ENCODE measurements around the gene MAP7.

DNA sequence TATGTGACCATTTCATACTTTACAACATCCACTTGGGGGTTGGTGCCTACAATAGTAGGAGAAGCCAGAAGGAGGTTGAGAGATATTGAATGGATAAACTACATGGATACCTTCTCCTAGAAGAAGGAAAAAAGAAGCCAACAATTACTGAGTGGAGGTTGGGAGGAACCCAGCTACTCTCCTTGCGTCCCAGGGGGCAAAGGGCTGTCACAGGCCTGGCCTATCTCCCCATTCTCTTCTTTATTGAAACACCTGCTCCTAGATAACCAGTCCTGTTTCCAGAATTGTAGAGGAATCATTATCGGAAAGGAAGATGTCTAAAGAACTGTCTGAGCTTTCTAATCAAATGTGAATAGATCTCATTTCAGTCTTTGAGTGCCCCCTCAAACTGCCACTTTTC is 115.1 kb downstream of the MAP7 start:
- TF ChIP-seq, protein P1, sequence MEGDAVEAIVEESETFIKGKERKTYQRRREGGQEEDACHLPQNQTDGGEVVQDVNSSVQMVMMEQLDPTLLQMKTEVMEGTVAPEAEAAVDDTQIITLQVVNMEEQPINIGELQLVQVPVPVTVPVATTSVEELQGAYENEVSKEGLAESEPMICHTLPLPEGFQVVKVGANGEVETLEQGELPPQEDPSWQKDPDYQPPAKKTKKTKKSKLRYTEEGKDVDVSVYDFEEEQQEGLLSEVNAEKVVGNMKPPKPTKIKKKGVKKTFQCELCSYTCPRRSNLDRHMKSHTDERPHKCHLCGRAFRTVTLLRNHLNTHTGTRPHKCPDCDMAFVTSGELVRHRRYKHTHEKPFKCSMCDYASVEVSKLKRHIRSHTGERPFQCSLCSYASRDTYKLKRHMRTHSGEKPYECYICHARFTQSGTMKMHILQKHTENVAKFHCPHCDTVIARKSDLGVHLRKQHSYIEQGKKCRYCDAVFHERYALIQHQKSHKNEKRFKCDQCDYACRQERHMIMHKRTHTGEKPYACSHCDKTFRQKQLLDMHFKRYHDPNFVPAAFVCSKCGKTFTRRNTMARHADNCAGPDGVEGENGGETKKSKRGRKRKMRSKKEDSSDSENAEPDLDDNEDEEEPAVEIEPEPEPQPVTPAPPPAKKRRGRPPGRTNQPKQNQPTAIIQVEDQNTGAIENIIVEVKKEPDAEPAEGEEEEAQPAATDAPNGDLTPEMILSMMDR (conservative IDR thresholded peaks at IDR 0.05), result no peak
- TF ChIP-seq EZH2 (IDR thresholded peaks at IDR 0.05; ENCODE audit: low read depth), result no peak

All from PC-9 (cell line).